Astrocyte of the cerebellum (primary cell): Measurements from ENCODE around the gene ANO6.
A peak's percentile ranks its signal among the peaks of the same experiment; 100 is the strongest.

Source experiments
- DNase-seq: peaks from one replicate; pipeline ENCODE4 v3.0.0-alpha.2; 2011; ENCODE audit warnings: low read depth
- H3K4me3 ChIP-seq: 2 replicates; pipeline ENCODE4 v1.5.1; 2011; ENCODE audit warnings: mild to moderate bottlenecking, low read depth, low read length, moderate library complexity
- CTCF ChIP-seq: IDR thresholded peaks from 2 replicates; pipeline ENCODE4 v1.5.1; 2012; ENCODE audit warnings: low read length, low read depth, moderate library complexity, mild to moderate bottlenecking; ENCODE audit errors: missing control alignments
- in situ Hi-C: cut with HindIII; loops from 2 replicates; pipeline ENCODE4 v1.10.0; 2017; ENCODE audit warnings: low sequenced_read_pairs

The ANO6 gene

GRCh38 chr12:45416126-45416525, 200.2 kb downstream of the ANO6 start:
- DNase-seq: no peak
- in situ Hi-C loops: no loop called here
- no peak overlapping the region for H3K4me3 ChIP-seq
- TF ChIP-seq CTCF: no peak

- H3K4me3 ChIP-seq: no peak overlapping the region
- TF ChIP-seq CTCF: no peak
- in situ Hi-C loops: no loop called here
- no peak for DNase-seq
Observed at GRCh38 chr12:45418520-45418919, 202.6 kb downstream of the ANO6 start.

- in situ Hi-C loops: no loop called here
- DNase-seq: no peak
- no peak for TF ChIP-seq CTCF
- H3K4me3 ChIP-seq: no peak overlapping the region
Observed at GRCh38 chr12:45419317-45419814, 203.5 kb downstream of the ANO6 start.

- in situ Hi-C loops: no loop called here
- TF ChIP-seq CTCF: no peak
- DNase-seq: no peak
Observed at GRCh38 chr12:45421736-45422135, 205.8 kb downstream of the ANO6 start.

GRCh38 chr12:45423931-45424330, 208.0 kb downstream of the ANO6 start:
- in situ Hi-C loops: no loop called here
- no peak for TF ChIP-seq CTCF
- no peak overlapping the region for H3K4me3 ChIP-seq
- DNase-seq: no peak

More at GRCh38 chr12:45421736-45422135, 205.8 kb downstream of the ANO6 start:
- H3K4me3 ChIP-seq: no peak overlapping the region

- DNase-seq: peak; percentile 56
Observed at GRCh38 chr12:45425426-45425825, 209.5 kb downstream of the ANO6 start.

More at GRCh38 chr12:45425426-45425825, 209.5 kb downstream of the ANO6 start:
- in situ Hi-C loops: no loop called here
- no peak overlapping the region for H3K4me3 ChIP-seq
- TF ChIP-seq CTCF: no peak
